Measurements from ENCODE around the gene MYL11.

DNA sequence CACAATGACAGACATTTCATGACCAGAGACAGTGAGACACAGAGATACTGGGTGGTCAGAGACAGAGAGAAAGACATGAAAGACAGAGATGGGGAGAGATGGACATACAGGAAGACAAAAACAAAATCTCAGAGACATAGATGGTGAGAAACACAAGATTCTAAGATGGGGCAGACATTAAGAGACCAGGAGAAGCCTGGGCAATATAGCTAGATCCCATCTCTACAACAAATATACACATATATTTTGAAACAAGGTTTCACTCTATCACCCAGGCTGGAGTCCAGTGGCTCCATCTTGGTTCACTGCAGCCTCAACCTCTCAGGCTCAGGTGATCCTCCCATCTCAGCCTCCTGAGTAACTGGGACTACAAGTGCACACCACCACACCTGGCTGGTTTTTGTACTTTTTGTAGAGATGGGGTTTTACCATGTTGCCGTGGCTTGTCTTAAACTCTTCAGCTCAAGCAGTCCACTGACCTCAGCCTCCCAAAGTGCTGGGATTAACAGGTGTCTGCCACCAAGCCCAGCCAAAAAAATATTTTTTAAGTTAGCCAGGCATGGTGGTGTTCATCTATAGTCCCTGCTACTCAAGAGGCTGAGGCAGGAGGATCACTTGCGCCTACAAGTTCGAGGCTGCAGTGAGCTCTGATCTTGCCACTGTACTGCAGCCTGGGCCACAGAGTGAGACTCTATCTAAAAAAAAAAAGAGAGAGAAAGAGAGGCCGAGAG is 5.6 kb downstream of the MYL11 start:
- TF ChIP-seq SIN3A (IDR thresholded peaks at IDR 0.05; ENCODE audit: low read depth) (no peak), ZNF274 (IDR thresholded peaks at IDR 0.05; ENCODE audit: low read depth, low read length) (no peak), EZH2 (IDR thresholded peaks at IDR 0.05) (no peak), POLR2AphosphoS5 (IDR thresholded peaks at IDR 0.05; ENCODE audit: low read depth, low read length) (no peak)
- TF ChIP-seq, protein P1, sequence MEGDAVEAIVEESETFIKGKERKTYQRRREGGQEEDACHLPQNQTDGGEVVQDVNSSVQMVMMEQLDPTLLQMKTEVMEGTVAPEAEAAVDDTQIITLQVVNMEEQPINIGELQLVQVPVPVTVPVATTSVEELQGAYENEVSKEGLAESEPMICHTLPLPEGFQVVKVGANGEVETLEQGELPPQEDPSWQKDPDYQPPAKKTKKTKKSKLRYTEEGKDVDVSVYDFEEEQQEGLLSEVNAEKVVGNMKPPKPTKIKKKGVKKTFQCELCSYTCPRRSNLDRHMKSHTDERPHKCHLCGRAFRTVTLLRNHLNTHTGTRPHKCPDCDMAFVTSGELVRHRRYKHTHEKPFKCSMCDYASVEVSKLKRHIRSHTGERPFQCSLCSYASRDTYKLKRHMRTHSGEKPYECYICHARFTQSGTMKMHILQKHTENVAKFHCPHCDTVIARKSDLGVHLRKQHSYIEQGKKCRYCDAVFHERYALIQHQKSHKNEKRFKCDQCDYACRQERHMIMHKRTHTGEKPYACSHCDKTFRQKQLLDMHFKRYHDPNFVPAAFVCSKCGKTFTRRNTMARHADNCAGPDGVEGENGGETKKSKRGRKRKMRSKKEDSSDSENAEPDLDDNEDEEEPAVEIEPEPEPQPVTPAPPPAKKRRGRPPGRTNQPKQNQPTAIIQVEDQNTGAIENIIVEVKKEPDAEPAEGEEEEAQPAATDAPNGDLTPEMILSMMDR (IDR thresholded peaks at IDR 0.05 in 2 of 3, conservative IDR thresholded peaks at IDR 0.05 in 1 of 3; ENCODE audit: borderline replicate concordance in 1 of 3, insufficient read depth in 1 of 3, low read depth in 2 of 3, low read length in 2 of 3): no peak
